Endothelial cell of umbilical vein (primary cell): ENCODE data around the gene EFHC1. TPM values are rescaled to one million over a fixed set of nuclear protein-coding genes. Genes with fewer than 3 reads are reported as not detected.

Source experiments
- BruUV-seq: library from RNA; stranded (reverse); fragments of 400-500 nt; replicated peaks from 2 replicates; lab custom pipeline; 2021; lab: Mats Ljungman, UMichigan
- CTCF ChIA-PET: fragments of 300-600, 350-600 bp; sonication (Branson Sonifier 250); formaldehyde crosslinking; loops from one replicate; lab custom pipeline; 2021; ENCODE audit warnings: antibody characterized with exemption, inconsistent platforms; lab: Charles Lee
- POLR2A ChIA-PET: fragments of 300-600, 350-600 bp; sonication (Branson Sonifier 250); formaldehyde crosslinking; loops from one replicate; lab custom pipeline; 2021; ENCODE audit warnings: antibody characterized with exemption, inconsistent platforms; lab: Charles Lee
- DNase-seq: peaks from one replicate; pipeline ENCODE4 v3.0.0-alpha.2; 2011; ENCODE audit warnings: low read depth, low spot score
- FAIRE-seq: peaks from 2 replicates; lab custom pipeline; 2011; peaks lifted over from hg19 to GRCh38; lab: Jason Lieb, UNC
- H2AFZ ChIP-seq: 2 replicates; pipeline ENCODE4 v1.6.0; 2012; ENCODE audit warnings: low read depth, low read length, control low read depth, inconsistent platforms
- H3K27ac ChIP-seq: 2 replicates; pipeline ENCODE4 v1.5.1; 2011; ENCODE audit warnings: low read depth, mild to moderate bottlenecking, control low read depth, low read length, moderate library complexity; ENCODE audit not compliant: insufficient read depth
- H3K27me3 ChIP-seq, 2 experiments: 2 replicates each; pipeline versions ENCODE4 v1.6.0 to v1.6.1; 2011; ENCODE audit warnings: low read length in 2 of 2, mixed read lengths in 1 of 2; ENCODE audit not compliant: control insufficient read depth in 2 of 2, insufficient read depth in 2 of 2
- H3K36me3 ChIP-seq, 2 experiments: 2 replicates in 1 of 2; 3 replicates in 1 of 2; pipeline ENCODE4 v1.5.1; 2011; ENCODE audit warnings: low read length in 2 of 2, mild to moderate bottlenecking in 1 of 2, moderate library complexity in 1 of 2; ENCODE audit not compliant: control insufficient read depth in 2 of 2, insufficient read depth in 2 of 2; ENCODE audit errors: extremely low read depth in 1 of 2
- H3K4me1 ChIP-seq: 3 replicates; pipeline ENCODE4 v1.5.1; 2011; ENCODE audit warnings: mild to moderate bottlenecking, low read length; ENCODE audit not compliant: control insufficient read depth, insufficient read depth; ENCODE audit errors: extremely low read depth
- H3K4me2 ChIP-seq: 2 replicates; pipeline ENCODE4 v1.6.1; 2011; ENCODE audit warnings: low read length, control low read depth, mixed read lengths; ENCODE audit not compliant: insufficient read depth
- H3K4me3 ChIP-seq, 3 experiments: fragments of 200-600 bp in 1 of 3; sonication (generic), shearing (Covaris generic) in 1 of 3; replicated peaks in 1 of 3; 2 replicates each; pipeline ENCODE4 v1.5.1; 2011 to 2016; ENCODE audit warnings: control low read depth in 3 of 3, low read length in 3 of 3, mild to moderate bottlenecking in 2 of 3, inconsistent platforms in 1 of 3, low read depth in 1 of 3, moderate library complexity in 1 of 3; ENCODE audit not compliant: insufficient read depth in 1 of 3
- H3K79me2 ChIP-seq: 2 replicates; pipeline ENCODE4 v1.6.0; 2012; ENCODE audit warnings: low read length, inconsistent platforms; ENCODE audit not compliant: control insufficient read depth, insufficient read depth
- H3K9ac ChIP-seq: replicated peaks from 2 replicates; pipeline ENCODE3; 2011; ENCODE audit warnings: low read length, control low read depth; ENCODE audit not compliant: insufficient read depth; ENCODE audit errors: extremely low read depth
- H3K9me1 ChIP-seq: replicated peaks from 3 replicates; pipeline ENCODE4 v1.6.0; 2011; ENCODE audit warnings: mild to moderate bottlenecking, low read length; ENCODE audit not compliant: control insufficient read depth, insufficient read depth; ENCODE audit errors: extremely low read depth
- H3K9me3 ChIP-seq: replicated peaks from 2 replicates; pipeline ENCODE4 v1.5.1; 2012; ENCODE audit warnings: low read length, inconsistent platforms; ENCODE audit not compliant: control insufficient read depth, insufficient read depth
- H4K20me1 ChIP-seq: replicated peaks from 2 replicates; pipeline ENCODE3; 2011; ENCODE audit warnings: mild to moderate bottlenecking, low read length; ENCODE audit not compliant: control insufficient read depth, insufficient read depth; ENCODE audit errors: extremely low read depth
- EZH2 ChIP-seq: IDR thresholded peaks from 2 replicates; pipeline ENCODE4 v1.6.1; 2012; ENCODE audit warnings: borderline replicate concordance, low read depth, mild to moderate bottlenecking, moderate library complexity, low read length, inconsistent platforms; ENCODE audit not compliant: severe bottlenecking
- FOS ChIP-seq: IDR thresholded peaks from 2 replicates; pipeline ENCODE4 v1.6.1; 2011; ENCODE audit warnings: mild to moderate bottlenecking, low read length, moderate library complexity, borderline replicate concordance; ENCODE audit not compliant: insufficient read depth
- GATA2 ChIP-seq: IDR thresholded peaks from 2 replicates; pipeline ENCODE4 v1.7.0; 2011; ENCODE audit warnings: low read depth, mild to moderate bottlenecking, moderate library complexity, mixed read lengths, low read length; ENCODE audit not compliant: insufficient read length, insufficient read depth
- JUN ChIP-seq: IDR thresholded peaks from 2 replicates; pipeline ENCODE4 v1.6.1; 2011; ENCODE audit warnings: borderline replicate concordance, low read depth; ENCODE audit not compliant: insufficient read length, insufficient read depth
- MYC ChIP-seq: IDR thresholded peaks from one replicate; pipeline ENCODE4 v1.6.1; 2011; ENCODE audit warnings: mild to moderate bottlenecking, low read depth, low read length
- POLR2A ChIP-seq: IDR thresholded peaks from 2 replicates; pipeline ENCODE4 v1.6.1; 2012; ENCODE audit warnings: low read depth, mild to moderate bottlenecking, control low read depth, low read length
- POLR2AphosphoS5 ChIP-seq: IDR thresholded peaks from 2 replicates; pipeline ENCODE4 v1.6.1; 2012; ENCODE audit warnings: low read depth, mild to moderate bottlenecking, control low read depth, low read length, moderate library complexity; ENCODE audit not compliant: insufficient read depth
- dilution Hi-C: fragments of 300-500 bp; cut with MboI; formaldehyde crosslinking; loops from one replicate; pipeline ENCODE4 v1.15.0; 2019; ENCODE audit warnings: low sequenced_read_pairs; ENCODE audit not compliant: extremely low pct_ligation_motif_present
- intact Hi-C: fragments of 100-400 bp; cut with micrococcal nuclease; formaldehyde crosslinking; loops from one replicate; pipeline ENCODE4 v1.10.0; 2022
- polyA plus RNA-seq, 4 experiments: library from polyadenylated mRNA; depleted of rRNA in 3 of 4; stranded (reverse) in 3 of 4; unstranded in 1 of 4; fragments of >200 nt; gene quantifications; 2 replicates each; pipeline versions ENCODE4 v1.2.1 to v1.2.3, GENCODE V29; 2011 to 2012; ENCODE audit warnings: missing spikeins in 1 of 4
- total RNA-seq: library from RNA; stranded (reverse); gene quantifications from 2 replicates; pipeline ENCODE4 v1.2.3, GENCODE V29; 2021
- TF ChIP-seq, protein P1 (sequence below): IDR thresholded peaks from 2 replicates; pipeline ENCODE4 v1.6.1; 2011; ENCODE audit not compliant: insufficient read depth, insufficient read length
- TF ChIP-seq, protein P2 (sequence below), 2 donors: IDR thresholded peaks; 1 replicate in 1 of 2; 2 replicates in 1 of 2; pipeline ENCODE4 v1.5.1; 2011; ENCODE audit warnings: low read length in 2 of 2, mild to moderate bottlenecking in 2 of 2, moderate library complexity in 2 of 2, control low read depth in 1 of 2, inconsistent platforms in 1 of 2, low read depth in 1 of 2; ENCODE audit not compliant: insufficient read depth in 1 of 2; ENCODE audit errors: extremely low read depth in 1 of 2

The EFHC1 gene
- total and polyA plus RNA-seq, 2 donors (not counting 3 experiments of a cell fraction or from before 2014, with no cell fraction given), result 14.6 to 17.6 TPM

DNA sequence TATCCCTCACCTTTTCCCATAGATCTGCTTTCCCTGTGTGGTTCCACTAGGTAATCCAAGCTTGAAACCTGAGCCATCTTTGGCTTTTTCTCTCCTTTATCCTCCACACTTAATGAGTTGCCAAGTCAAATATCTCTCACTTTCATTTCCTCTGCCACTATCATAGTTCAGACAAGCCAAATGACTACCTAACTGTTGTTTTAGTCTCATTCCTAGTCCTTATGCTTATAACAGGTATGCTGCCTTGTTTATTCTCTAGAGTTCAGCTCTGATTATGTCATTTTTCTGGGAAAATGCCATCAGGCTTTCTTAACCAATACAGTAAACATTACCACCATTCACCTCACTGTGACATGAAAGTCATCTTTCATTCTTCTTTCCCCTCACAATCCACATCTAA is 6.5 kb downstream of the EFHC1 start:
- H2AFZ ChIP-seq, result no peak overlapping the region
- TF ChIP-seq GATA2 (no peak), FOS (no peak), JUN (no peak), MYC (no peak), POLR2AphosphoS5 (no peak), EZH2 (no peak), POLR2A (no peak)
- TF ChIP-seq, protein P1, sequence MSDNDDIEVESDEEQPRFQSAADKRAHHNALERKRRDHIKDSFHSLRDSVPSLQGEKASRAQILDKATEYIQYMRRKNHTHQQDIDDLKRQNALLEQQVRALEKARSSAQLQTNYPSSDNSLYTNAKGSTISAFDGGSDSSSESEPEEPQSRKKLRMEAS, result no peak
- TF ChIP-seq, protein P2, sequence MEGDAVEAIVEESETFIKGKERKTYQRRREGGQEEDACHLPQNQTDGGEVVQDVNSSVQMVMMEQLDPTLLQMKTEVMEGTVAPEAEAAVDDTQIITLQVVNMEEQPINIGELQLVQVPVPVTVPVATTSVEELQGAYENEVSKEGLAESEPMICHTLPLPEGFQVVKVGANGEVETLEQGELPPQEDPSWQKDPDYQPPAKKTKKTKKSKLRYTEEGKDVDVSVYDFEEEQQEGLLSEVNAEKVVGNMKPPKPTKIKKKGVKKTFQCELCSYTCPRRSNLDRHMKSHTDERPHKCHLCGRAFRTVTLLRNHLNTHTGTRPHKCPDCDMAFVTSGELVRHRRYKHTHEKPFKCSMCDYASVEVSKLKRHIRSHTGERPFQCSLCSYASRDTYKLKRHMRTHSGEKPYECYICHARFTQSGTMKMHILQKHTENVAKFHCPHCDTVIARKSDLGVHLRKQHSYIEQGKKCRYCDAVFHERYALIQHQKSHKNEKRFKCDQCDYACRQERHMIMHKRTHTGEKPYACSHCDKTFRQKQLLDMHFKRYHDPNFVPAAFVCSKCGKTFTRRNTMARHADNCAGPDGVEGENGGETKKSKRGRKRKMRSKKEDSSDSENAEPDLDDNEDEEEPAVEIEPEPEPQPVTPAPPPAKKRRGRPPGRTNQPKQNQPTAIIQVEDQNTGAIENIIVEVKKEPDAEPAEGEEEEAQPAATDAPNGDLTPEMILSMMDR (IDR thresholded peaks at IDR 0.05; ENCODE audit: extremely low read depth in 1 of 2, insufficient read depth in 1 of 2, low read depth in 1 of 2, low read length in 2 of 2), result no peak
- FAIRE-seq (no peak), DNase-seq (no peak)
- no peaks in the 10 kb centered on the region for H3K79me2 ChIP-seq
- POLR2A ChIA-PET, result no interaction called here
- H3K27me3 ChIP-seq, result no peaks in the 10 kb centered on the region
- H3K4me3 ChIP-seq, result no peak overlapping the region
- no peaks in the 10 kb centered on the region for H4K20me1 ChIP-seq
- dilution Hi-C loops (no loop called here), intact Hi-C loops (no loop called here)
- no peak overlapping the region for H3K9ac ChIP-seq
- no peaks in the 10 kb centered on the region for H3K9me1 ChIP-seq
- peaks cover 24% of the 10 kb centered on the region for H3K4me1 ChIP-seq
- no peaks in the 10 kb centered on the region for H3K9me3 ChIP-seq
- H3K36me3 ChIP-seq, result no peaks in the 10 kb centered on the region
- BruUV-seq, result no TSS peak
- CTCF ChIA-PET, result no interaction called here
- H3K4me2 ChIP-seq, result no peak overlapping the region
- no peak overlapping the region for H3K27ac ChIP-seq
